GM12878 (cell line): ENCODE measurements around the gene LRRC7. TPM values are rescaled to one million over a fixed set of nuclear protein-coding genes. Genes with fewer than 3 reads are reported as not detected.
A peak's percentile ranks its signal among the peaks of the same experiment; 100 is the strongest.

Experiments used
- ATAC-seq: fragments of 200-7000 bp; cut with Tn5 transposase; 3 replicates; pipeline ENCODE4 v1.9.1; 2020; ENCODE audit warnings: mild to moderate bottlenecking, moderate library complexity
- BruUV-seq: library from RNA; stranded (reverse); fragments of 400-500 nt; replicated peaks from 2 replicates; lab custom pipeline; 2021; lab: Mats Ljungman, UMichigan
- CTCF ChIA-PET: fragments of 300-600 bp; sonication (Branson Sonifier 250); formaldehyde crosslinking; extraction: SDS; loops from one replicate; lab custom pipeline; 2021; ENCODE audit warnings: inconsistent platforms; lab: Yijun Ruan, JAX
- POLR2A ChIA-PET: fragments of 350-600 bp; formaldehyde crosslinking; extraction: SDS; loops from one replicate; lab custom pipeline; 2021; ENCODE audit warnings: inconsistent platforms; lab: Charles Lee
- RAD21 ChIA-PET: fragments of 300-600 bp; sonication (Branson Sonifier 250); formaldehyde crosslinking; loops from one replicate; lab custom pipeline; 2023; ENCODE audit warnings: antibody characterized with exemption; ENCODE audit not compliant: unreplicated experiment; lab: Charles Lee
- SMC1A ChIA-PET: fragments of 300-600 bp; sonication (Branson Sonifier 250); formaldehyde crosslinking; loops from one replicate; lab custom pipeline; 2023; ENCODE audit not compliant: unreplicated experiment, uncharacterized antibody; lab: Charles Lee
- DNase-seq: peaks from one replicate; pipeline ENCODE4 v3.0.0-alpha.2; 2011; ENCODE audit warnings: low read depth, low spot score
- FAIRE-seq: peaks from 3 replicates; lab custom pipeline; 2011; peaks lifted over from hg19 to GRCh38; lab: Jason Lieb, UNC
- H2AFZ ChIP-seq: 2 replicates; pipeline ENCODE4 v1.6.0; 2011; ENCODE audit warnings: low read depth, low read length, control low read depth; ENCODE audit not compliant: control insufficient read depth
- H3K27ac ChIP-seq: 2 replicates; pipeline ENCODE4 v1.5.1; 2011; ENCODE audit warnings: control low read depth; ENCODE audit not compliant: control insufficient read depth, insufficient read depth
- H3K27me3 ChIP-seq, 2 experiments: replicated peaks in 1 of 2; 2 replicates each; pipeline versions ENCODE4 v1.6.0 to v1.6.1; 2011; ENCODE audit warnings: low read length in 1 of 2; ENCODE audit not compliant: control insufficient read depth in 2 of 2, insufficient read depth in 2 of 2
- H3K36me3 ChIP-seq, 2 experiments: 2 replicates each; pipeline ENCODE4 v1.5.1; 2011; ENCODE audit warnings: low read length in 1 of 2; ENCODE audit not compliant: control insufficient read depth in 2 of 2, insufficient read depth in 2 of 2
- H3K4me1 ChIP-seq: 2 replicates; pipeline ENCODE4 v1.6.1; 2011; ENCODE audit warnings: mild to moderate bottlenecking, low read length, moderate library complexity, mixed read lengths; ENCODE audit not compliant: control insufficient read depth, insufficient read depth
- H3K4me2 ChIP-seq: 2 replicates; pipeline ENCODE4 v1.6.0; 2011; ENCODE audit warnings: control low read depth; ENCODE audit not compliant: control insufficient read depth, insufficient read depth
- H3K4me3 ChIP-seq: fragments of 200-600 bp; sonication (generic); 2 replicates; pipeline ENCODE4 v1.5.1; 2016
- H3K79me2 ChIP-seq: 2 replicates; pipeline ENCODE4 v1.6.0; 2011; ENCODE audit warnings: low read length; ENCODE audit not compliant: control insufficient read depth, insufficient read depth
- H3K9ac ChIP-seq: 2 replicates; pipeline ENCODE4 v1.8.0; 2011; ENCODE audit warnings: low read length, control low read depth, mixed read lengths; ENCODE audit not compliant: control insufficient read depth, insufficient read depth
- H3K9me3 ChIP-seq: replicated peaks from 3 replicates; pipeline ENCODE4 v1.5.1; 2011; ENCODE audit warnings: mild to moderate bottlenecking, low read length; ENCODE audit not compliant: control insufficient read depth, insufficient read depth
- H4K20me1 ChIP-seq: 2 replicates; pipeline ENCODE4 v1.6.0; 2011; ENCODE audit not compliant: control insufficient read depth, insufficient read depth
- CBX5 ChIP-seq: sonication (generic); IDR thresholded peaks from 2 replicates; pipeline ENCODE4 v1.6.1; 2016; ENCODE audit warnings: low read depth, moderate library complexity, mild to moderate bottlenecking, inconsistent platforms
- MTA2 ChIP-seq: fragments of 450-650 bp; IDR thresholded peaks from 2 replicates; pipeline ENCODE4 v1.6.1; 2016; ENCODE audit warnings: low read depth, mild to moderate bottlenecking, moderate library complexity
- REST ChIP-seq: IDR thresholded peaks from 2 replicates; pipeline ENCODE4 v1.6.1; 2012; ENCODE audit warnings: mild to moderate bottlenecking, low read depth, low read length
- YY1 ChIP-seq: IDR thresholded peaks from 2 replicates; pipeline ENCODE4 v1.6.1; 2011; ENCODE audit warnings: low read depth, mild to moderate bottlenecking, low read length
- ZBTB33 ChIP-seq: fragments of 450-650 bp; IDR thresholded peaks from 2 replicates; pipeline ENCODE4 v1.6.1; 2017; ENCODE audit warnings: mild to moderate bottlenecking
- ZBTB40 ChIP-seq: fragments of 450-650 bp; IDR thresholded peaks from 2 replicates; pipeline ENCODE4 v1.6.1; 2016; ENCODE audit warnings: mild to moderate bottlenecking, moderate library complexity, borderline replicate concordance
- WGBS: methylation state at CpG from one replicate; pipeline ENCODE4 v1.1.6; 2016; ENCODE audit warnings: low lambda C conversion rate; ENCODE audit not compliant: insufficient replicate concordance, insufficient coverage; ENCODE audit errors: missing lambda C conversion rate; 5-methylcytosine and 5-hydroxymethylcytosine counted together
- in situ Hi-C: fragments of 300-500 bp; cut with MboI; formaldehyde crosslinking; loops from 9 replicates; pipeline ENCODE4 v1.14.3; 2018; ENCODE audit warnings: mixed read lengths
- intact Hi-C: fragments of 100-400 bp; cut with micrococcal nuclease; formaldehyde crosslinking; loops from one replicate; pipeline ENCODE4 v1.14.2; 2022; ENCODE audit not compliant: unreplicated experiment
- polyA plus RNA-seq, 11 experiments: library from polyadenylated mRNA; depleted of rRNA in 4 of 11; unstranded in 6 of 11; stranded (reverse) in 5 of 11; fragments of >200 nt; fragmentation: Nextera tagmentation in 4 of 11; fragmentation: Illumina TruSeq in 1 of 11; extraction: Ambion mirVana in 4 of 11; extraction: Trizol in 1 of 11; gene quantifications; 1 replicate in 1 of 11; 2 replicates in 10 of 11; pipeline versions ENCODE4 v1.2.1 to v1.2.3, GENCODE V29; 2011 to 2016; ENCODE audit warnings: inconsistent platforms in 2 of 11, missing spikeins in 2 of 11, low read depth in 1 of 11
- total RNA-seq, 4 experiments: library from RNA; depleted of rRNA in 3 of 4; stranded (reverse); fragments of >200 nt in 3 of 4; fragmentation: Illumina TruSeq in 1 of 4; extraction: Trizol in 1 of 4; gene quantifications; 2 replicates each; pipeline versions ENCODE4 v1.2.1 to v1.2.3, GENCODE V29; 2013 to 2021
- TF ChIP-seq, protein P1 (sequence below): IDR thresholded peaks from 2 replicates; pipeline ENCODE4 v1.6.1; 2012; ENCODE audit warnings: low read depth, low read length, improper control_type of control experiment

The LRRC7 gene
- total and polyA plus RNA-seq, 10 of the 15 experiments (the other 5 are each of a cell fraction or from before 2014, with no cell fraction given): 0.05 to 1.4 (median 0.24) TPM; not detected in 5

- no peak overlapping the region for H3K9ac ChIP-seq
- H3K9me3 ChIP-seq: no peaks in the 10 kb centered on the region
- H3K79me2 ChIP-seq: no peaks in the 10 kb centered on the region
- no peaks in the 10 kb centered on the region for H3K36me3 ChIP-seq
- FAIRE-seq (no peak), DNase-seq (no peak), ATAC-seq (no peak)
- WGBS: 65% methylated on average over 36 of the region's 36 CpGs
- in situ Hi-C loops (no loop called here), intact Hi-C loops (no loop called here)
- no peak overlapping the region for H2AFZ ChIP-seq
- ChIA-PET SMC1A (no interaction called here), CTCF (no interaction called here), RAD21 (no interaction called here), POLR2A (no interaction called here)
- no peaks in the 10 kb centered on the region for H3K27me3 ChIP-seq
- no TSS peak for BruUV-seq
- no peak overlapping the region for H3K27ac ChIP-seq
- H3K4me3 ChIP-seq: no peak overlapping the region
- no peaks in the 10 kb centered on the region for H3K4me1 ChIP-seq
- H4K20me1 ChIP-seq: no peaks in the 10 kb centered on the region
- TF ChIP-seq ZBTB40 (peak; percentile 21; the same call in 1 of the 2 replicates), REST (no peak), ZBTB33 (no peak), YY1 (no peak), CBX5 (no peak), MTA2 (no peak)
- TF ChIP-seq, protein P1, sequence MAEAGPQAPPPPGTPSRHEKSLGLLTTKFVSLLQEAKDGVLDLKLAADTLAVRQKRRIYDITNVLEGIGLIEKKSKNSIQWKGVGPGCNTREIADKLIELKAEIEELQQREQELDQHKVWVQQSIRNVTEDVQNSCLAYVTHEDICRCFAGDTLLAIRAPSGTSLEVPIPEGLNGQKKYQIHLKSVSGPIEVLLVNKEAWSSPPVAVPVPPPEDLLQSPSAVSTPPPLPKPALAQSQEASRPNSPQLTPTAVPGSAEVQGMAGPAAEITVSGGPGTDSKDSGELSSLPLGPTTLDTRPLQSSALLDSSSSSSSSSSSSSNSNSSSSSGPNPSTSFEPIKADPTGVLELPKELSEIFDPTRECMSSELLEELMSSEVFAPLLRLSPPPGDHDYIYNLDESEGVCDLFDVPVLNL: no peak
- no peak overlapping the region for H3K4me2 ChIP-seq
These were observed 351.6 kb downstream of the LRRC7 start for GRCh38 chr1:69919129-69919921.
